Duodenal mucosa (tissue), 2 donors: ENCODE data around the gene PDZK1.

Experiments
- H3K27ac ChIP-seq: one replicate; pipeline ENCODE4 v1.7.0; 2013; ENCODE audit warnings: low read depth, low read length
- H3K27me3 ChIP-seq, 2 donors: one replicate each; pipeline ENCODE4 v1.7.0; 2013; ENCODE audit warnings: low read length in 2 of 2, control low read depth in 1 of 2; ENCODE audit not compliant: insufficient read depth in 2 of 2, control insufficient read depth in 1 of 2
- H3K36me3 ChIP-seq, 2 donors: one replicate each; pipeline ENCODE4 v1.7.0; 2013; ENCODE audit warnings: low read length in 2 of 2, control low read depth in 1 of 2; ENCODE audit not compliant: insufficient read depth in 2 of 2, control insufficient read depth in 1 of 2
- H3K4me1 ChIP-seq, 2 donors: one replicate each; pipeline ENCODE4 v1.7.0; 2013; ENCODE audit warnings: low read length in 2 of 2, control low read depth in 1 of 2; ENCODE audit not compliant: insufficient read depth in 2 of 2, control insufficient read depth in 1 of 2
- H3K4me3 ChIP-seq, 2 donors: one replicate each; pipeline ENCODE4 v1.7.0; 2013; ENCODE audit warnings: low read length in 2 of 2, low read depth in 1 of 2
- H3K9ac ChIP-seq, 2 donors: one replicate each; pipeline ENCODE4 v1.7.0; 2013; ENCODE audit warnings: low read length in 2 of 2, low read depth in 1 of 2
- H3K9me3 ChIP-seq, 2 donors: one replicate each; pipeline ENCODE4 v1.7.0; 2013; ENCODE audit warnings: low read length in 2 of 2, control low read depth in 1 of 2; ENCODE audit not compliant: control insufficient read depth in 1 of 2

Gene PDZK1

DNA sequence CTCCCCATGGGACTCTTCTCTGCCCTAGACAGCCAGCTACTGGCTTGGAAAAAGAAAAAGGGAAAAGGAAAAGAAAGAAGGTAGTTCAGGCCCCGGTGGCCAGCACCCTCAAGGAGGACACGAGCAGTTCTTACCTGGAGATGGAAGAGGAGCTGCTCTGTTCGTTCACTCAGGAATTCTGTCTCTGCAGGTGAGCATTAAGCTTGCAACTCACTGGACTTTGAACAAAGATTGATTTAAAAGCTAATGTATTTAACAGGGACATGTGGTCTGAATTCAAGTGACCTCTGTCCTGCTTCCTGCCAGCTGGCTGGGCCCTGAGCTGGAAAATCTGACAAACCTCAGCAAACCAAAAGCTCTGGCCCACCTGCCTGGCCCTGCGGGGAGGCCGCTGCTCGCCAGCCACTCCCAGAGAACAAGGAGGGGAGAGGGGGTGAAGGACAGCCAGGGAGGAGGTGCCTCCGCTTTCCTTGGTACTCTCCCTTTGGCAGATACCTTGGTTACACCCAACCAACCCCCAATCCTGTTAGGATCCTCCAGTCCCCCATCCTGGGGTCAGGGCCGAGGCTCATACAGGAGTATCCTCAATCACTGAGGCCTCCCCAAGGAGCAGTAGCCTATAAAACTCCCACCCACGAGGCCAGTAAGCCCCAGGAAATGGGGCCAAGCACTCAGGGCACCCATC is at the start of gene PDZK1:
TSS of gene PDZK1 (minus strand) at position 186 of the 685 bp plus-strand sequence. CDS start 19,347 bp downstream, outside the sequence.
- Histone ChIP-seq H3K9me3 (no peaks in the 10 kb centered on the region), H3K4me3 (peak within 1 kb of the TSS; percentile 61 to 64), H3K27me3 (no peaks in the 10 kb centered on the region), H3K9ac (peak within 1 kb of the TSS; percentile 22 to 29), H3K36me3 (no peaks in the 10 kb centered on the region), H3K4me1 (peaks cover 26 to 37% of the 10 kb centered on the region in 2 donors), H3K27ac (peak within 1 kb of the TSS; percentile 33)

DNA sequence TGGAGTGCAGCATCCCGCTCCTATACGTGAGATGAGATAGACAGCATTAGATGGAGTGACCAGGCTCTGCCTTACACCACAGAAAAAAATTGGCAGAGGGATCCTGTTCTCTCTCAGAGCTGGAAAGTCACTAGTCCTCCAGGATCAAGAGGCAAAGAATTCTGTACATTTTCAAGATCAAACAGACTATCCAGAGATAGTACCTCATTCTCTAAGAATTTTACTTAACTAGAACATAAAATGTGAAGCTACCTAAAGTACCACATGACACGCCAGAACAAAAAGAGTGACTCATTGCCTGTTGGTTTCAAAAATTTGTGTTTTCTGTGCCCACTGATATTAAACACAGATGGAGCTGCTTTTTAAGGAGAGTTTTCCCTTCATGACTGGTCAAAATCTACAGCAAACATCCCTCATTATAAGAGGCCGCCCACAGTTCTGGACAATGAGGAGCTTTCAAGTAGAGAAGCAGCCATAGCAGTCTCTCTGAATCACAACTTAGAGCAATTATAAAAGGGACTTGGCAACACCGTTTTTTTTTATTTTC is 44.4 kb upstream of the PDZK1 start:
- Histone ChIP-seq H3K27ac (no peak overlapping the region), H3K4me3 (no peak overlapping the region), H3K9ac (no peak overlapping the region), H3K27me3 (no peaks in the 10 kb centered on the region), H3K9me3 (no peaks in the 10 kb centered on the region), H3K4me1 (no peaks in the 10 kb centered on the region), H3K36me3 (peaks cover 11 to 52% of the 10 kb centered on the region in 2 donors)

DNA sequence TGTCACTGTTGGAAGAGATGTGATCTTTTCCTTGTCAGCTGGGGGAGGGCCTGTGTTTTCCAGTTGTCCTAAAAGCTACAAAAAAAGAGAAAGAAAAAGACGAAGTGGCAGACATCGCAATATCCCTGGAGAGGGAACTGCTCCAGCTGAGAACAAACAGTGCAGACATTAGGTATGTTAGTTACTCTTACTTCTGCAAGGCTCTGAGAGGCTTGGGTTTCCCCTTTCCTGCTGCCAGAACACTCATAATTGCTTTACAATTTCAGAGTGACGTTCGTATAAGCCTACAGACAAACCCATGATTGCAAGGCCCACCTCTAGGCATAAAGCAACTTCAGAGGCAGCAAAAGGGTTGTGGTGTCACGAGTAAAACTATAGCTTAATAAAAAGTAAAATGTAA is 43.3 kb upstream of the PDZK1 start:
- H3K36me3 ChIP-seq, result peaks cover 11 to 56% of the 10 kb centered on the region in 2 donors
- H3K27me3 ChIP-seq, result no peaks in the 10 kb centered on the region
- H3K9me3 ChIP-seq, result no peaks in the 10 kb centered on the region
- no peak overlapping the region for H3K9ac ChIP-seq
- no peak overlapping the region for H3K4me3 ChIP-seq
- no peaks in the 10 kb centered on the region for H3K4me1 ChIP-seq
- no peak overlapping the region for H3K27ac ChIP-seq

DNA sequence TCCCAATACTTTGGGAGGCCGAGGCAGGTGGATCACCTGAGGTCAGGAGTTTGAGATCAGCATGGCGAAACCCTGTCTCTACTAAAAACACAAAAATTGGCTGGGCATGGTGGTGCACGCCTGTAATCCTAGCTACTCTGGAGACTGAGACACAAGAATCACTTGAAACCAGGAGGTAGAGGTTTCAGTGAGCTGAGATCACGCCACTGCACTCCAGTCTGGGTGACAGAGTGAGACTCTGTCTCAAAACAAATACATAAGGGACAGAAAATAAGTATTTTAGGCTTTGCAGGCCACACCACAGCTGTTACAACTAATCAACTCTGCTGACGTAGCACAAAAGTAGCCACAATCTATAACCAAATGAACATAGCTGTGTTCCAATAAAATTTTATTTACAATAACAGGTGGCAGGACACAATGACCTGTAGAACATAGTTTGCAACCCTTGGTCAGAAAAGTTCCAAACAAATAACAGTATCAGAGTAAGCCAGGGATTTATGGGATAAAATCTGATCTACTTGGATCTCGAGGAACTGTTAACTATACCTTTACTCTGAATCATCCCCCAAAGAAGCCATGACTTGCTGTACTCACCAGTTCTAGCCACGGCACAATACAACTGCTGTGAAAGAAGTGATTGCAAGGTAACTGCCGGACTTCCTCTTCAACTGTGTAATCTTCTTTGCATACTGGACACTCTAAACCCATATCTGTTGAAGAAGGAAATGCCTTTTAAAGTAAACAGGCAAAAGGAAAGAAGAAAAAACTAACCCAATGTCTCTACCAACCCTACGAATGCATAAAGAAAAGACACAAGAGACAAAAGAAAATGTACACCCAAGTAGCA is 40.5 kb upstream of the PDZK1 start:
- H3K27ac ChIP-seq, result no peak overlapping the region
- H3K9me3 ChIP-seq, result no peaks in the 10 kb centered on the region
- no peaks in the 10 kb centered on the region for H3K4me1 ChIP-seq
- peaks cover 19 to 67% of the 10 kb centered on the region in 2 donors for H3K36me3 ChIP-seq
- H3K4me3 ChIP-seq, result no peak overlapping the region
- no peaks in the 10 kb centered on the region for H3K27me3 ChIP-seq
- H3K9ac ChIP-seq, result no peak overlapping the region

DNA sequence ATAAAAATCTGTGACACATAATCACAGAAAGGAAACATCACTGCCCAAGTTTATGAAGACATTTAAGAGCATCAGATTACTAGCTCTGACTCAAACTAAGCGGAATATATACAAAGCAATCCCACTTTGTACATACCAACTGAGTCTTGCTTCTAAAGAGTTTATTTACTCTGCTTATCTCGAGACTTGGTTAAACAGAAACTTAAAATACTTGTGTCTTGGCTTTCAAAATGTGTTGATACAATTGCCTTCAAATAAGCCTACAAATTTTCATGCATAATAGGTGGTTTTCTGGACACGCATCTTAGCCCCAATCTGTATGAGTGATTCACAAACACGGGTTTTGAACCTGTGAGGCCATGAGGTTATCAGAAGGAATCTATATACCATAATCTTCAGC is 33.1 kb upstream of the PDZK1 start:
- H3K4me1 ChIP-seq, result no peaks in the 10 kb centered on the region
- no peak overlapping the region for H3K27ac ChIP-seq
- no peaks in the 10 kb centered on the region for H3K27me3 ChIP-seq
- no peak overlapping the region for H3K4me3 ChIP-seq
- no peak overlapping the region for H3K9ac ChIP-seq
- no peaks in the 10 kb centered on the region for H3K9me3 ChIP-seq
- H3K36me3 ChIP-seq, result peaks cover 8 to 32% of the 10 kb centered on the region in 2 donors

DNA sequence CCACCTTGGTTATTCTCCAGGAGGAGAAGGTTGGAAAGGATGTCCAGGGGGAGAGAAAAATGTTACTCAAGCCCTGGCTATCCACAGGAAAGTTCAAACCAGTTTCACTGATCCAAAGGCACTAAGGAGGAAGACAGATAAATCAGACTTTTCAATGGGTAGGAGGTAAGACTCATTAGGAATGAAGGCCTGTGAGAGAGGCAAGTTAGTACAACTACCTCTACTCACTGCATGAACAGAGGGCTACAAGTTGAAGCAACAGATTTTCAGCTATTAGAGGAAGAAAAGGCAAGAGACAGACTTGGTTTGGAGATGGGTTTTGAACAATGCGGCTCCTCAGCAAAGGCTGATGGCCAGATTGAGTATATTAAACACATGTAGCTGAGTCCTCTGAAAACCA is 29.0 kb upstream of the PDZK1 start:
- Histone ChIP-seq H3K27me3 (no peaks in the 10 kb centered on the region), H3K4me1 (no peaks in the 10 kb centered on the region), H3K36me3 (peaks cover 0 to 1% of the 10 kb centered on the region in 2 donors)

DNA sequence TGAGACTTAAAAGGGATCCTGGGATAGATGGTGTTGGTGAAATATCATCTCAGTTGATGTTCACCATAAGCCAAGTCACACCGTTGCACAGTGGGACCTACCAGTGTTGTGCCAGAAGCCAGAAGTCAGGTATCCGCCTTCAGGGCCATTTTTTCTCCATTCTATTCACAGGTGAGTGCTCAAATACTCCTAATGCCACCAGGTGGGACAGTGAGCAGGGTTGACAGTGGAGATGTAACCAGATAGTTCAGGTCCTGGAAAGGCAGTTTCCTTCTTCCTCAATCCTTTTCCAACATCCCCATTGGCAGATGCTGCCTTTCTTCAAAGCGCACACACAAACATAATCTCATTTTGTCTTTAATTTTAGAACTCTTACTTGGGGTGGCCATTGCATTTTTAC is 23.7 kb upstream of the PDZK1 start:
- Histone ChIP-seq H3K9me3 (no peaks in the 10 kb centered on the region), H3K27me3 (no peaks in the 10 kb centered on the region), H3K36me3 (no peaks in the 10 kb centered on the region), H3K4me3 (no peak overlapping the region), H3K27ac (no peak overlapping the region), H3K9ac (no peak overlapping the region), H3K4me1 (peaks cover 0 to 5% of the 10 kb centered on the region in 2 donors)

More for the DNA sequence above, 29.0 kb upstream of the PDZK1 start:
- H3K9ac ChIP-seq, result no peak overlapping the region
- no peak overlapping the region for H3K4me3 ChIP-seq
- H3K27ac ChIP-seq, result no peak overlapping the region
- no peaks in the 10 kb centered on the region for H3K9me3 ChIP-seq

DNA sequence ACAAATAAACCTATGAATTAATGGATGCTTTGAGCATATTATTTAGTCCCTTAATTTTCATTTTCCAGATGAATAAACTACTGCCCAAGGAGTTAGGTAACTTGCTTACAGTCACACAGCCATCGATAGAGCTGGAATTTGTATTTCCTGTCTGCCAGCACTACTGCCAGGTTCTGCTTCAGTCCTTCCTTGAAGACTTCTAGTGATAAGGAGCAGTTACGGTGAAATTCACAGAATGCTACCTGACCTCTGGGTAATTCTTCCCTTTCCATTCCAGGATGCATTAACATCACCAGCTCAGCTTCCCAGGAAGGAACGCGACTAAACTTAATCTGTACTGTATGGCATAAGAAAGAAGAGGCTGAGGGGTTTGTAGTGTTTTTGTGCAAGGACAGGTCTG is 23.3 kb upstream of the PDZK1 start:
- Histone ChIP-seq H3K4me1 (peaks cover 0 to 5% of the 10 kb centered on the region in 2 donors), H3K27ac (no peak overlapping the region), H3K4me3 (no peak overlapping the region), H3K9me3 (no peaks in the 10 kb centered on the region), H3K9ac (no peak overlapping the region), H3K27me3 (no peaks in the 10 kb centered on the region), H3K36me3 (no peaks in the 10 kb centered on the region)

DNA sequence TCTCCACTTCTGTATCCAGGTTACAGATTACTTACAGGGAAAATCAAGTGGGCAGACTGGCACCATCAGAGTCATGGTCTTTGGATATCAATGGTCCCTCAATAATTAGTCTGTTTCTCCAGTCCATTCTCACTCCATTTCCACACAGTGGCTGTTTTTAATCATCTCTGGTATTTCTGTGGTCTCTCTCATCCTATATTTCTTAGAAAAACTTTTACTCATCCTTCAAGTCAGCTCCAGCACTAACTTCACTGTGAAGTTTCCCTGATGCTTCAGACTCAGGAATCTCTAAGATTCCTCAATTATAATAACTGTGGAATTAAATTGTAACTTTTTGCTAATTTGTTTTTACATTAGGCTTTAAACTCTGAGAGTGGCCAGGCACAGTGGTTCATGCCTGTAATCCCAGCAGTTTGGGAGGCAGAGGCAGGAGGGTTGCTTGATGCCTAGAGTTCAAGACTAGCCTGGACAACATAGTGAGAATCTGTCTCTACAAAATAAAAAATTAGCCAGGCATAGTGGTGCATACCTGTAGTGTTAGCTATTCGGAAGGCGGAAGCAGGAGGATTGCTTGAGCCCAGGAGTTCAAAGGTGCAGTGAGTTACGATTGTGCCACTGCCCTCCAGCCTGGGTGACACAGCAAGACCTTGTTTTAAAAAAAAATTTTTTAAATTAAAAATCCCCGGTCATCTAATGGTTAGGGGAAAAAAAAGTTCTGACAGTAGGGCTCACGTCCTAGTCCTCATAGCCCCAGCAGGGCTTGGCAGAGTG is 22.7 kb upstream of the PDZK1 start:
- no peaks in the 10 kb centered on the region for H3K27me3 ChIP-seq
- H3K9me3 ChIP-seq, result no peaks in the 10 kb centered on the region

More for the DNA sequence above, 22.7 kb upstream of the PDZK1 start:
- H3K4me1 ChIP-seq, result peaks cover 0 to 5% of the 10 kb centered on the region in 2 donors
- peak overlapping the region in 1 of 2 donors; percentile 28 for H3K9ac ChIP-seq
- H3K4me3 ChIP-seq, result no peak overlapping the region
- H3K27ac ChIP-seq, result no peak overlapping the region
- no peaks in the 10 kb centered on the region for H3K36me3 ChIP-seq
